HCT116 (cell line): ENCODE results near the gene HMGA1. TPM values are rescaled to one million over a fixed set of nuclear protein-coding genes. Genes with fewer than 3 reads are reported as not detected.

Source experiments
- microRNA-seq: library from miRNA; unstranded; fragments of <30 nt; microRNA quantifications from one replicate; pipeline ENCODE4, GENCODE V29; 2016; ENCODE audit warnings: borderline number of aligned reads
- total RNA-seq: library from RNA; stranded (reverse); gene quantifications from one replicate; pipeline ENCODE4 v1.2.1, GENCODE V29; 2021; ENCODE audit not compliant: unreplicated experiment

Gene HMGA1
- total RNA-seq, 1 experiment from 2014 or later, result 2,459 TPM

Small RNAs within 50 kb of the gene (microRNA-seq; reads per million reads assigned to microRNA genes)
- gene MIR6835, result not detected

Other genes with a start within 250 kb of the HMGA1 start
- 2.6 TPM for gene GRM4, start 90.8 kb upstream of the HMGA1 start, total RNA-seq
- 25.1 TPM for gene SMIM29, start 12.1 kb downstream of the HMGA1 start, total RNA-seq
- gene NUDT3, start 155.8 kb downstream of the HMGA1 start, total RNA-seq, result 25.2 TPM
- gene RPS10, start 189.2 kb downstream of the HMGA1 start, total RNA-seq, result 1,863 TPM
- gene PACSIN1, start 229.2 kb downstream of the HMGA1 start, total RNA-seq, result 5.0 TPM